Mesenchymal stem cell (in vitro differentiated cells and primary cell): ENCODE results near the gene ROCK1.
A peak's percentile ranks its signal among the peaks of the same experiment; 100 is the strongest.

Source experiments
- DNase-seq: peaks from one replicate; pipeline ENCODE4 v3.0.0-alpha.2; 2013
- H2AFZ ChIP-seq: one replicate; pipeline ENCODE4 v1.6.1; 2013; ENCODE audit warnings: low read depth, mild to moderate bottlenecking, control low read depth, inconsistent platforms, low read length, moderate library complexity
- H2AK5ac ChIP-seq: 2 replicates; pipeline ENCODE4 v1.6.1; 2013; ENCODE audit warnings: low read length, moderate library complexity, mild to moderate bottlenecking, inconsistent platforms; ENCODE audit not compliant: severe bottlenecking
- H2BK120ac ChIP-seq: one replicate; pipeline ENCODE4 v1.6.1; 2013; ENCODE audit warnings: low read depth, mild to moderate bottlenecking, inconsistent platforms, low read length, moderate library complexity
- H2BK12ac ChIP-seq, 2 experiments: one replicate each; pipeline ENCODE4 v1.6.1; 2013; ENCODE audit warnings: inconsistent platforms in 2 of 2, low read length in 2 of 2, mild to moderate bottlenecking in 2 of 2, moderate library complexity in 2 of 2, control low read depth in 1 of 2
- H2BK15ac ChIP-seq: one replicate; pipeline ENCODE4 v1.6.1; 2013; ENCODE audit warnings: mild to moderate bottlenecking, low read depth, inconsistent platforms; ENCODE audit not compliant: poor library complexity, severe bottlenecking
- H2BK5ac ChIP-seq: 2 replicates; pipeline ENCODE4 v1.6.1; 2013; ENCODE audit warnings: low read depth, mild to moderate bottlenecking, low read length, control low read depth, inconsistent platforms; ENCODE audit not compliant: poor library complexity, severe bottlenecking
- H3K14ac ChIP-seq, 2 experiments: one replicate each; pipeline ENCODE4 v1.6.1; 2013; ENCODE audit warnings: inconsistent platforms in 2 of 2, low read length in 2 of 2, control low read depth in 1 of 2, mild to moderate bottlenecking in 1 of 2, moderate library complexity in 1 of 2
- H3K18ac ChIP-seq, 2 experiments: one replicate each; pipeline ENCODE4 v1.6.1; 2013; ENCODE audit warnings: inconsistent platforms in 2 of 2, low read length in 2 of 2, control low read depth in 1 of 2, low read depth in 1 of 2, mild to moderate bottlenecking in 1 of 2
- H3K23ac ChIP-seq, 2 experiments: one replicate each; pipeline ENCODE4 v1.6.1; 2013; ENCODE audit warnings: inconsistent platforms in 2 of 2, low read length in 2 of 2, mild to moderate bottlenecking in 2 of 2, moderate library complexity in 2 of 2, control low read depth in 1 of 2
- H3K27ac ChIP-seq: 2 replicates; pipeline ENCODE4 v1.5.1; 2013; ENCODE audit warnings: mild to moderate bottlenecking, moderate library complexity, low read length, control low read depth, inconsistent platforms; ENCODE audit not compliant: poor library complexity, severe bottlenecking
- H3K27me3 ChIP-seq, 2 experiments: 2 replicates each; pipeline versions ENCODE4 v1.6.1 to v1.7.0; 2013; ENCODE audit warnings: low read length in 2 of 2, mild to moderate bottlenecking in 2 of 2, moderate library complexity in 2 of 2, control low read depth in 1 of 2, inconsistent platforms in 1 of 2; ENCODE audit not compliant: control insufficient read depth in 1 of 2, insufficient read depth in 1 of 2
- H3K36me3 ChIP-seq, 2 experiments: 2 replicates each; pipeline versions ENCODE4 v1.6.1 to v1.7.0; 2013; ENCODE audit warnings: low read length in 2 of 2, control low read depth in 1 of 2, inconsistent platforms in 1 of 2, low read depth in 1 of 2, mild to moderate bottlenecking in 1 of 2; ENCODE audit not compliant: insufficient read depth in 2 of 2, control insufficient read depth in 1 of 2
- H3K4ac ChIP-seq, 2 experiments: one replicate each; pipeline ENCODE4 v1.6.1; 2013; ENCODE audit warnings: inconsistent platforms in 2 of 2, low read length in 2 of 2, mild to moderate bottlenecking in 2 of 2, moderate library complexity in 2 of 2, control low read depth in 1 of 2, low read depth in 1 of 2
- H3K4me1 ChIP-seq: 2 replicates; pipeline ENCODE4 v1.6.1; 2013; ENCODE audit warnings: low read depth, low read length, control low read depth; ENCODE audit not compliant: control insufficient read depth, insufficient read depth
- H3K4me2 ChIP-seq: 2 replicates; pipeline ENCODE4 v1.6.1; 2013; ENCODE audit warnings: low read length, mild to moderate bottlenecking, inconsistent platforms; ENCODE audit not compliant: poor library complexity, severe bottlenecking
- H3K4me3 ChIP-seq, 2 experiments: 2 replicates each; pipeline versions ENCODE4 v1.5.1 to v1.7.0; 2013; ENCODE audit warnings: low read length in 2 of 2, mild to moderate bottlenecking in 2 of 2, control low read depth in 1 of 2, low read depth in 1 of 2; ENCODE audit not compliant: insufficient read depth in 1 of 2
- H3K79me1 ChIP-seq: replicated peaks from 2 replicates; pipeline ENCODE4 v1.6.1; 2013; ENCODE audit warnings: mild to moderate bottlenecking, control low read depth, low read length, inconsistent platforms; ENCODE audit not compliant: poor library complexity, severe bottlenecking
- H3K9ac ChIP-seq: 2 replicates; pipeline ENCODE4 v1.7.0; 2013; ENCODE audit warnings: mild to moderate bottlenecking, low read length, moderate library complexity
- H3K9me3 ChIP-seq: 2 replicates; pipeline ENCODE4 v1.7.0; 2013; ENCODE audit warnings: mild to moderate bottlenecking, low read length; ENCODE audit not compliant: control insufficient read depth
- H4K8ac ChIP-seq: one replicate; pipeline ENCODE4 v1.6.1; 2013; ENCODE audit warnings: inconsistent platforms, mild to moderate bottlenecking, low read length, moderate library complexity
- H4K91ac ChIP-seq: one replicate; pipeline ENCODE4 v1.6.1; 2013; ENCODE audit warnings: mild to moderate bottlenecking, low read length, inconsistent platforms
- WGBS: methylation state at CpG from one replicate; pipeline ENCODE4 v1.1.7; 2013; ENCODE audit warnings: mixed read lengths; 5-methylcytosine and 5-hydroxymethylcytosine counted together

Gene ROCK1

GRCh38 chr18:21110713-21111345 is 784 bp downstream of the ROCK1 start:
- no peaks in the 10 kb centered on the region for H3K9me3 ChIP-seq
- peak overlapping the region; percentile 77 for H2BK120ac ChIP-seq
- H3K14ac ChIP-seq, result peak overlapping the region in 1 of 2 experiments; percentile 100
- H4K91ac ChIP-seq, result peak overlapping the region; percentile 91
- H2BK12ac ChIP-seq, result peak overlapping the region in 1 of 2 experiments; percentile 83
- H3K27me3 ChIP-seq, result no peaks in the 10 kb centered on the region
- under 1% methylated on average over 43 of the region's 47 CpGs for WGBS
- H3K23ac ChIP-seq, result peak overlapping the region in 1 of 2 experiments; percentile 86
- H2BK15ac ChIP-seq, result peak overlapping the region; percentile 97
- peak overlapping the region; percentile 99 for H3K4me3 ChIP-seq
- H2AK5ac ChIP-seq, result no peak overlapping the region
- H3K9ac ChIP-seq, result peak overlapping the region; percentile 98
- H3K4me2 ChIP-seq, result peak overlapping the region; percentile 60
- H2AFZ ChIP-seq, result peak overlapping the region; percentile 96
- H3K27ac ChIP-seq, result no peak overlapping the region
- H3K36me3 ChIP-seq, result no peaks in the 10 kb centered on the region
- H3K4ac ChIP-seq, result peak overlapping the region; percentile 29 to 100
- no peaks in the 10 kb centered on the region for H3K79me1 ChIP-seq
- H3K4me1 ChIP-seq, result peaks cover 4% of the 10 kb centered on the region
- H4K8ac ChIP-seq, result peak overlapping the region; percentile 97
- peak overlapping the region; percentile 98 to 100 for H3K18ac ChIP-seq
- peak; percentile 56 for DNase-seq
- peak overlapping the region; percentile 81 for H2BK5ac ChIP-seq

GRCh38 chr18:21109936-21110712 is 1.5 kb downstream of the ROCK1 start:
- WGBS, result 2% methylated on average over 6 of the region's 8 CpGs
- no peak overlapping the region for H2BK12ac ChIP-seq
- no peak overlapping the region for H3K14ac ChIP-seq
- H3K27ac ChIP-seq, result no peak overlapping the region
- peaks cover 4% of the 10 kb centered on the region for H3K4me1 ChIP-seq
- H3K27me3 ChIP-seq, result no peaks in the 10 kb centered on the region
- no peak overlapping the region for H2BK5ac ChIP-seq
- H3K9me3 ChIP-seq, result no peaks in the 10 kb centered on the region
- peak overlapping the region; percentile 60 for H3K4me2 ChIP-seq
- H4K8ac ChIP-seq, result no peak overlapping the region
- H2AK5ac ChIP-seq, result no peak overlapping the region
- H3K18ac ChIP-seq, result no peak overlapping the region
- H3K79me1 ChIP-seq, result no peaks in the 10 kb centered on the region
- no peak overlapping the region for H2BK120ac ChIP-seq
- no peak overlapping the region for H4K91ac ChIP-seq
- H3K4me3 ChIP-seq, result peak overlapping the region; percentile 99
- DNase-seq, result no peak
- no peaks in the 10 kb centered on the region for H3K36me3 ChIP-seq
- no peak overlapping the region for H3K23ac ChIP-seq
- H3K4ac ChIP-seq, result no peak overlapping the region
- H2BK15ac ChIP-seq, result no peak overlapping the region
- peak overlapping the region; percentile 98 for H3K9ac ChIP-seq
- no peak overlapping the region for H2AFZ ChIP-seq

GRCh38 chr18:21105936-21106335 is 5.7 kb downstream of the ROCK1 start:
- H3K27ac ChIP-seq, result no peak overlapping the region
- no peaks in the 10 kb centered on the region for H3K79me1 ChIP-seq
- H4K8ac ChIP-seq, result no peak overlapping the region
- H2BK5ac ChIP-seq, result no peak overlapping the region
- H3K4me3 ChIP-seq, result no peak overlapping the region
- H3K4me2 ChIP-seq, result no peak overlapping the region
- H2AK5ac ChIP-seq, result no peak overlapping the region
- no peak overlapping the region for H3K18ac ChIP-seq
- no peak overlapping the region for H3K23ac ChIP-seq
- H3K27me3 ChIP-seq, result no peaks in the 10 kb centered on the region
- H2BK12ac ChIP-seq, result no peak overlapping the region
- H3K14ac ChIP-seq, result no peak overlapping the region
- 100% methylated on average over 3 of the region's 3 CpGs for WGBS
- H3K9ac ChIP-seq, result no peak overlapping the region
- H3K4me1 ChIP-seq, result peaks cover 4% of the 10 kb centered on the region
- H3K9me3 ChIP-seq, result no peaks in the 10 kb centered on the region
- H3K36me3 ChIP-seq, result no peaks in the 10 kb centered on the region
- DNase-seq, result no peak
- no peak overlapping the region for H2AFZ ChIP-seq
- H2BK120ac ChIP-seq, result peak overlapping the region; percentile 49
- no peak overlapping the region for H4K91ac ChIP-seq
- no peak overlapping the region for H2BK15ac ChIP-seq
- H3K4ac ChIP-seq, result no peak overlapping the region

- no peak overlapping the region for H2AFZ ChIP-seq
- H2BK5ac ChIP-seq, result no peak overlapping the region
- no peak overlapping the region for H3K4me3 ChIP-seq
- H3K23ac ChIP-seq, result no peak overlapping the region
- DNase-seq, result no peak
- H2AK5ac ChIP-seq, result no peak overlapping the region
- no peaks in the 10 kb centered on the region for H3K36me3 ChIP-seq
- no peak overlapping the region for H2BK12ac ChIP-seq
- no peak overlapping the region for H2BK15ac ChIP-seq
- H3K27me3 ChIP-seq, result no peaks in the 10 kb centered on the region
- no peak overlapping the region for H4K8ac ChIP-seq
- H3K4ac ChIP-seq, result no peak overlapping the region
- H3K9ac ChIP-seq, result no peak overlapping the region
- H3K27ac ChIP-seq, result no peak overlapping the region
- 67% methylated on average over 1 of the region's 2 CpGs for WGBS
- H3K4me1 ChIP-seq, result peaks cover under 1% of the 10 kb centered on the region
- no peak overlapping the region for H3K14ac ChIP-seq
- no peak overlapping the region for H3K4me2 ChIP-seq
- peaks cover 2% of the 10 kb centered on the region for H3K79me1 ChIP-seq
- no peak overlapping the region for H4K91ac ChIP-seq
- H3K9me3 ChIP-seq, result no peaks in the 10 kb centered on the region
- no peak overlapping the region for H3K18ac ChIP-seq
- no peak overlapping the region for H2BK120ac ChIP-seq
Observed at GRCh38 chr18:21101172-21101571, 10.4 kb downstream of the ROCK1 start.
